BJ (cell line): ENCODE results near the gene MEDAG. TPM values are rescaled to one million over a fixed set of nuclear protein-coding genes. Genes with fewer than 3 reads are reported as not detected.

ENCODE experiments used
- CTCF ChIA-PET: fragments of 350-600 bp; formaldehyde crosslinking; extraction: SDS; loops from one replicate; lab custom pipeline; 2021; ENCODE audit warnings: antibody characterized with exemption, inconsistent platforms; lab: Yijun Ruan, JAX
- POLR2A ChIA-PET: fragments of 300-600 bp; sonication (Branson Sonifier 250); formaldehyde crosslinking; extraction: SDS; loops from one replicate; lab custom pipeline; 2021; ENCODE audit warnings: antibody characterized with exemption; lab: Charles Lee
- DNase-seq: peaks from one replicate; pipeline ENCODE4 v3.0.0-alpha.2; 2011; ENCODE audit warnings: low read depth
- H3K27me3 ChIP-seq: 2 replicates; pipeline ENCODE4 v1.6.0; 2011; ENCODE audit warnings: low read length; ENCODE audit not compliant: control insufficient read depth, insufficient read depth
- H3K36me3 ChIP-seq: 2 replicates; pipeline ENCODE4 v1.5.1; 2011; ENCODE audit warnings: low read length; ENCODE audit not compliant: control insufficient read depth, insufficient read depth
- H3K4me3 ChIP-seq: 2 replicates; pipeline ENCODE4 v1.5.1; 2011; ENCODE audit warnings: low read depth, mild to moderate bottlenecking, control low read depth, low read length
- polyA plus RNA-seq: library from polyadenylated mRNA; depleted of rRNA; stranded (reverse); fragments of >200 nt; gene quantifications from 2 replicates; pipeline ENCODE4 v1.2.3, GENCODE V29; 2011
- TF ChIP-seq, protein P1 (sequence below): IDR thresholded peaks from 2 replicates; pipeline ENCODE4 v1.5.1; 2011; ENCODE audit warnings: low read depth, mild to moderate bottlenecking, control low read depth, inconsistent platforms, low read length, moderate library complexity; ENCODE audit not compliant: insufficient read depth

The MEDAG gene
- polyA plus RNA-seq, 1 experiment, result 0.87 TPM

DNA sequence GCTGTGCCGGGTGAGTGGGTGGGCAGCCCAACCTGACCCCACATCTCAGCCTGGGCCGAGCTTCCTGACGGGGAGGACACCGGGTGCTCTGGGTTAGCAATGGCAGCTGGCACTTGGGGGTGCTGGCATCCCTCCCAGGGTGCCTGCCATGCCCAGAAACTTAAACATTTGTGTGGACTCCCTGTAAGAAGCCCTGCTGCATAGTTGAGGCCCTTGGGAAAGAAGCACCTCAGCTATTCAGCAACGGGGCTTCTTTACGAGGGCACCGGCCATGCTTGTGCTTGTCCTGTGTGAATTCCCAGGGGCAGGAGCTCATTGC, 33.8 kb upstream of the MEDAG start:
- TF ChIP-seq, protein P1, sequence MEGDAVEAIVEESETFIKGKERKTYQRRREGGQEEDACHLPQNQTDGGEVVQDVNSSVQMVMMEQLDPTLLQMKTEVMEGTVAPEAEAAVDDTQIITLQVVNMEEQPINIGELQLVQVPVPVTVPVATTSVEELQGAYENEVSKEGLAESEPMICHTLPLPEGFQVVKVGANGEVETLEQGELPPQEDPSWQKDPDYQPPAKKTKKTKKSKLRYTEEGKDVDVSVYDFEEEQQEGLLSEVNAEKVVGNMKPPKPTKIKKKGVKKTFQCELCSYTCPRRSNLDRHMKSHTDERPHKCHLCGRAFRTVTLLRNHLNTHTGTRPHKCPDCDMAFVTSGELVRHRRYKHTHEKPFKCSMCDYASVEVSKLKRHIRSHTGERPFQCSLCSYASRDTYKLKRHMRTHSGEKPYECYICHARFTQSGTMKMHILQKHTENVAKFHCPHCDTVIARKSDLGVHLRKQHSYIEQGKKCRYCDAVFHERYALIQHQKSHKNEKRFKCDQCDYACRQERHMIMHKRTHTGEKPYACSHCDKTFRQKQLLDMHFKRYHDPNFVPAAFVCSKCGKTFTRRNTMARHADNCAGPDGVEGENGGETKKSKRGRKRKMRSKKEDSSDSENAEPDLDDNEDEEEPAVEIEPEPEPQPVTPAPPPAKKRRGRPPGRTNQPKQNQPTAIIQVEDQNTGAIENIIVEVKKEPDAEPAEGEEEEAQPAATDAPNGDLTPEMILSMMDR, result no peak
- no peak overlapping the region for H3K4me3 ChIP-seq
- ChIA-PET POLR2A (interaction anchor here (0.7 kb wide), 1 partner anchor 8 kb away, joined by 4 read pairs; no protein-coding TSS in a partner anchor), CTCF (interaction anchor here (1.3 kb wide), 1 partner anchor 20 kb away, joined by 6 read pairs; no protein-coding TSS in a partner anchor)
- H3K27me3 ChIP-seq, result no peaks in the 10 kb centered on the region
- no peak for DNase-seq
- H3K36me3 ChIP-seq, result no peaks in the 10 kb centered on the region

DNA sequence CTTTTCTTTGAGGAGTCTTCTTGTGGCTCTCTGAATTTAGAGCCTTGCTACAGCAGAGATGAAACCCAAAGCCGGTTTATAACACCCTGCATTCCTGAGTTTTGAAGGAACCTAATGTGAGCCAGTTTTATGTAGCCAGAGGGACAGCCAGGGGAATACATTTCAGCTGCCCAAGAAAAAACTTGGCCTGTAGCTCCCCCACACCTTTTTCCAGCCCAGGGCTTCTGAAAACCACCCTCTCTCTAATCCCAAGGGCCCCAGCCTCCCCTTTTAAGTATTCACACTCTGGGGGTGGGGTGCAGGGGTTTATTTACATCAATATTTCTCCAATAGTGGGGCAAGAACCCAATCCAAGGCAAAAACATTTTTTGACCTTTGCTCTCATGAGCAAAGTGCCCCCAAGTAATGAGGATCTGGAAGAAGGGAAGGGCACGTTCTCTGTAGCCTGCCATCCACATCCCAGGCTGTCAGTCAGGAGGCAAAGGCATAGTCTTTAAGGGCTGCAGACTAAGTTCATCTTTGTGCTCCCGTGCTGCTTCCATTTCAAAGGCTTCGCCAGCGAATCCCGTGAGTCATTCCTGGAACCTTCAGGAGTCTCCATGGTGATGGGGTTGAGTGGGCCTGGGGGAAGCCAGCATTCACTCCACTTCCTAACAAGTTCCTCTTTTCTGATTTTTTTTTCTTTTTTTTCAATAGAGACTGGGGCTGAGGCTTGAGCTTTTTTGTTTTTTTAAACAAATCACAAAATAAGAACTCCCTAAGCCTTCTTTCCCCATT, 33.2 kb upstream of the MEDAG start:
- Histone ChIP-seq H3K36me3 (no peaks in the 10 kb centered on the region), H3K4me3 (no peak overlapping the region), H3K27me3 (no peaks in the 10 kb centered on the region)
- TF ChIP-seq, protein P1, result no peak
- DNase-seq, result peak; percentile 66
- ChIA-PET CTCF (interaction anchor here (0.6 to 1.7 kb wide), 4 partner anchors 20 to 714 kb away, joined by 3 to 6 read pairs (median 4); no protein-coding TSS in a partner anchor), POLR2A (interaction anchor here (0.6 to 0.7 kb wide), 2 partner anchors 8 to 10 kb away, joined by 3 to 4 read pairs; no protein-coding TSS in a partner anchor)

DNA sequence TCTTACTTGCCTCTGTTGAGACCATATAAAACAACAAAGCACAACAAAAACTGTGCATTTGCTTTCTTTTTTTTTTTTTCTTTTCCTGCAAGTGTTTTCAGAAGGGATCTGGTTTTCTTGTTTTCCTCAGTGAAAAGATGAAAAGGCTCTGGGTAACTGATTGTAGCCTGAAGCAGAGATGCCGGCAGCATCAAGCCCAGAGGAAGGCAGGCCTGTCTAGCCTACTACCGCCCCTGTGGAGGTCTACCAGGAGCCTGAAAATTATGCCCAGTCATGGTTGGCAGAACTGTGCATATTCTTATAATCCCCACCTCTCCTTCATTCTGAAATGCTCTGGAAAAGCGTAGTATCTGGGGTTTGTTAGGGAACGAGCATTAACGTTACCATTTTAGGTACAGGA, 32.6 kb upstream of the MEDAG start:
- Histone ChIP-seq H3K27me3 (no peaks in the 10 kb centered on the region), H3K4me3 (no peak overlapping the region), H3K36me3 (no peaks in the 10 kb centered on the region)
- TF ChIP-seq, protein P1, result no peak
- ChIA-PET POLR2A (no interaction called here), CTCF (interaction anchor here (0.6 to 1.7 kb wide), 5 partner anchors 19 to 715 kb away, joined by 3 to 4 read pairs (median 3); no protein-coding TSS in a partner anchor)
- no peak for DNase-seq

DNA sequence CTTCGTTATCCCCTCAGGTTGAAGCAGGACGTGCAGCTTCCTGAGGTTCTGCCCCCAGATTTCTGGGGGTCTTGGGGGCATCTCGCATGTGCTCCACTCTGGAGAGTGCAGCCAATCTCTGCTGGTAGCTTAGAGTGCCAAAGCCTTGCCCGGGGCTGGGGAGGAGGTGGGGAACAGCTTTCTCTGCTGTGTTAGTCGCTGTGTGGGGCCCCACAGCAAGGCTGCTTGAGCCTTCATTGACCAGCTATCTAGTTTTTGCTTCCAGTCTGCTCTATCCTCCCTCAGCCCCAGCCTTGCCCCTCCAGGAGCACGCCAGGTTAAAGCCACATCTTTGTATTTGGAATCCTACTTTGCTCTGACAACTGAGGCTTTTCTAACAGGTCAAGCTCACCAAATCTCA, 32.0 kb upstream of the MEDAG start:
- DNase-seq, result no peak
- TF ChIP-seq, protein P1, result no peak
- Histone ChIP-seq H3K4me3 (no peak overlapping the region), H3K27me3 (no peaks in the 10 kb centered on the region), H3K36me3 (no peaks in the 10 kb centered on the region)
- ChIA-PET CTCF (interaction anchor here (0.9 to 1.7 kb wide), 4 partner anchors 13 to 171 kb away, joined by 3 to 4 read pairs (median 4); no protein-coding TSS in a partner anchor), POLR2A (no interaction called here)

DNA sequence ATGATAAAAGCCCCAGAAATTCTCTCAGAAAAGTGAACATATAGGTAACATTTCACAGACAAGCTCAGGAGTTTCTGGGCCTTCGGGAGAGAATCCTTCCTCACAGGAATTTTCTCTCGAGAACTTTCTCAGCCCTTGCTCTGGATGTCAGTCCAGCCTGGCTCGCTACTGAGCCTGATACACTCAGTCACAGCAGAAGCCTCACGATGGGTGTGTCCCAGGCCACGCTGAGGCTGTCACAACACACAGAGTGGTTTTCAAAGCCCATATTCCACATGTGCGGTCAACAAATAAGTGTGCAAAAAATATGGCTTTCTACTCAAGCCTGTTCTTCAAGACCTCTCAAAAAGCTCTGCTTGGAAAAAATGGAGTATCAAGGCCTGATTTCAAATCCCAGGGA, 31.5 kb upstream of the MEDAG start:
- DNase-seq, result no peak
- POLR2A ChIA-PET, result no interaction called here
- H3K4me3 ChIP-seq, result no peak overlapping the region

More for the DNA sequence above, 31.5 kb upstream of the MEDAG start:
- TF ChIP-seq, protein P1, result no peak
- CTCF ChIA-PET, result interaction anchor here (0.9 to 1.7 kb wide), 4 partner anchors 13 to 170 kb away, joined by 3 to 4 read pairs (median 4); no protein-coding TSS in a partner anchor
- Histone ChIP-seq H3K27me3 (no peaks in the 10 kb centered on the region), H3K36me3 (no peaks in the 10 kb centered on the region)
